AG04449 (cell line): Measurements from ENCODE around the gene LRFN5.

Experiments used
- CTCF ChIA-PET: fragments of 350-600 bp; formaldehyde crosslinking; extraction: SDS; loops from one replicate; lab custom pipeline; 2021; ENCODE audit warnings: antibody characterized with exemption; lab: Yijun Ruan, JAX
- POLR2A ChIA-PET: fragments of 400-600, 350-600 bp; formaldehyde crosslinking; extraction: SDS; loops from one replicate; lab custom pipeline; 2020; ENCODE audit warnings: antibody characterized with exemption, inconsistent platforms; lab: Yijun Ruan, JAX
- DNase-seq: peaks from one replicate; pipeline ENCODE4 v3.0.0-alpha.2; 2010; ENCODE audit warnings: low read depth, low spot score
- H3K4me3 ChIP-seq: 2 replicates; pipeline ENCODE4 v1.5.1; 2011; ENCODE audit warnings: low read depth, mild to moderate bottlenecking, control low read depth, low read length
- CTCF ChIP-seq: IDR thresholded peaks from one replicate; pipeline ENCODE4 v1.5.1; 2011; ENCODE audit warnings: mild to moderate bottlenecking, moderate library complexity, low read length, control low read depth, inconsistent platforms; ENCODE audit not compliant: insufficient read depth; ENCODE audit errors: missing control alignments

LRFN5 gene

GRCh38 chr14:41785696-41786095 is 179.0 kb downstream of the LRFN5 start:
- no peak for TF ChIP-seq CTCF
- DNase-seq, result no peak
- no peak overlapping the region for H3K4me3 ChIP-seq
- POLR2A ChIA-PET, result no interaction called here
- CTCF ChIA-PET, result no interaction called here

- ChIA-PET CTCF (no interaction called here), POLR2A (no interaction called here)
- no peak overlapping the region for H3K4me3 ChIP-seq
- DNase-seq, result no peak
- no peak for TF ChIP-seq CTCF
Observed at GRCh38 chr14:41799817-41800216, 193.1 kb downstream of the LRFN5 start.

- ChIA-PET CTCF (no interaction called here), POLR2A (no interaction called here)
- no peak overlapping the region for H3K4me3 ChIP-seq
- TF ChIP-seq CTCF, result no peak
- no peak for DNase-seq
Observed at GRCh38 chr14:41805633-41806032, 199.0 kb downstream of the LRFN5 start.

- ChIA-PET POLR2A (no interaction called here), CTCF (no interaction called here)
- no peak for TF ChIP-seq CTCF
- DNase-seq, result no peak
- H3K4me3 ChIP-seq, result no peak overlapping the region
Observed at GRCh38 chr14:41806366-41806975, 199.8 kb downstream of the LRFN5 start.

- CTCF ChIA-PET, result no interaction called here
Observed at GRCh38 chr14:41810362-41810761, 203.7 kb downstream of the LRFN5 start.

GRCh38 chr14:41817626-41818025 is 210.9 kb downstream of the LRFN5 start:
- DNase-seq, result no peak
- no peak for TF ChIP-seq CTCF
- no peak overlapping the region for H3K4me3 ChIP-seq
- CTCF ChIA-PET, result no interaction called here
- POLR2A ChIA-PET, result no interaction called here

More at GRCh38 chr14:41810362-41810761, 203.7 kb downstream of the LRFN5 start:
- DNase-seq, result no peak
- H3K4me3 ChIP-seq, result no peak overlapping the region
- POLR2A ChIA-PET, result no interaction called here
- TF ChIP-seq CTCF, result no peak
